ENCODE results near the gene CACNA1E. TPM values are rescaled to one million over a fixed set of nuclear protein-coding genes. Genes with fewer than 3 reads are reported as not detected.

Gene CACNA1E
- total and polyA plus RNA-seq, 2 of the 4 experiments (the other 2 are of a cell fraction): not detected

DNA sequence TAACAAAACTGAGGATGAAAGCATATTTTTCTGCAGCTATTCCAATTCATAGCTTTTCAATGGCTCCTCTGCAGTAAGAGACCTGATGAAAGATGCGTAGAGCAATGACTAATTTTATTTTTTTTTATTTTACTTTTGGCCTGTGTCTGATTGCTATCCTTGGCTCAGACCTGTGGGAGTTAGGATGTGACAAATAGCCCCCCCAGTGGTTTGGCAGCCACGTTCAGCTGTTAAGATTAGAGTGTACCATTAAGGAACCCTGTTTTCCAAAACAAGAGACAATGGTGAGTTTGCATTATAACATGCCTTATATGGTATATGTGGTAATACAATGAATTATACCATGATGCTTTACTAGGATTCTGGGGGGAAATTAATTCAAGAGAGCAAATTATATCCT lies 264.7 kb downstream of the CACNA1E start:
- DNase-seq (no peak), ATAC-seq (ENCODE audit: low read depth) (no peak)
- H4K8ac ChIP-seq (ENCODE audit: low read depth in 2 of 2, low read length in 2 of 2): no peak overlapping the region
- H4K20me1 ChIP-seq (ENCODE audit: insufficient read depth, low read length): no peaks in the 10 kb centered on the region
- no peak overlapping the region for H2BK20ac ChIP-seq (ENCODE audit: low read depth, low read length)
- H3K23ac ChIP-seq (ENCODE audit: low read depth, low read length): no peak overlapping the region
- no peak overlapping the region for H2BK120ac ChIP-seq (ENCODE audit: low read depth, low read length)
- in situ Hi-C loops (cut with MboI; ENCODE audit: low sequenced_read_pairs) (no loop called here), intact Hi-C loops (cut with micrococcal nuclease) (no loop called here), dilution Hi-C loops (cut with HindIII; ENCODE audit: low sequenced_read_pairs, unreplicated experiment) (no loop called here)
- no peak overlapping the region for H3K27ac ChIP-seq (ENCODE audit: insufficient read depth, low read length)
- H3K36me3 ChIP-seq (ENCODE audit: control insufficient read depth, insufficient read depth, low read length): no peaks in the 10 kb centered on the region
- no peak overlapping the region for H2AFZ ChIP-seq (replicated peaks; ENCODE audit: low read length, poor library complexity)
- H3K9ac ChIP-seq (ENCODE audit: low read depth, low read length): no peak overlapping the region
- H3K9me3 ChIP-seq (ENCODE audit: control insufficient read depth, insufficient read depth, low read length): peaks cover 15% of the 10 kb centered on the region
- H4K5ac ChIP-seq (ENCODE audit: low read depth, low read length): no peak overlapping the region
- H3K27me3 ChIP-seq (ENCODE audit: control insufficient read depth, insufficient read depth, low read length): no peaks in the 10 kb centered on the region
- no CpG with 5 or more reads among the region's 2 CpGs for WGBS, 2 experiments (ENCODE audit: extremely low coverage in 2 of 2, insufficient read length in 1 of 2)
- H4K91ac ChIP-seq (ENCODE audit: insufficient read depth, low read depth, low read length): no peak overlapping the region
- no peak overlapping the region for H2AK9ac ChIP-seq (replicated peaks; ENCODE audit: low read depth, low read length, poor library complexity)
- no peak overlapping the region for H2BK5ac ChIP-seq (ENCODE audit: low read depth, low read length, poor library complexity, severe bottlenecking)
- no peaks in the 10 kb centered on the region for H3K79me1 ChIP-seq (ENCODE audit: low read depth in 1 of 2, low read length in 2 of 2)
- no peak overlapping the region for H3K56ac ChIP-seq (ENCODE audit: extremely low read depth, insufficient read depth, low read length)
- no peak overlapping the region for H3K4me2 ChIP-seq (ENCODE audit: low read depth, low read length)
- H2BK15ac ChIP-seq (ENCODE audit: low read depth, low read length): no peak overlapping the region
- H3K4me3 ChIP-seq (ENCODE audit: insufficient read depth, low read depth, low read length): no peak overlapping the region
- H3K18ac ChIP-seq (ENCODE audit: low read depth, low read length): no peak overlapping the region
- TF ChIP-seq RCOR1 (IDR thresholded peaks at IDR 0.05; ENCODE audit: insufficient replicate concordance, low read length) (no peak), BHLHE40 (IDR thresholded peaks at IDR 0.05; ENCODE audit: low read depth, low read length) (no peak), RFX5 (IDR thresholded peaks at IDR 0.05; ENCODE audit: low read depth, low read length) (no peak), MXI1 (IDR thresholded peaks at IDR 0.05; ENCODE audit: borderline replicate concordance, low read depth, low read length) (no peak), RAD21 (IDR thresholded peaks at IDR 0.05; ENCODE audit: low read length) (no peak), POLR2A (IDR thresholded peaks at IDR 0.05; ENCODE audit: low read depth, low read length) (no peak), MAFK (IDR thresholded peaks at IDR 0.05; ENCODE audit: low read depth, low read length) (no peak), NFE2L2 (IDR thresholded peaks at IDR 0.05; ENCODE audit: low read depth, low read length) (no peak), SMC3 (IDR thresholded peaks at IDR 0.05; ENCODE audit: low read depth, low read length) (no peak)
- TF ChIP-seq, protein P1, sequence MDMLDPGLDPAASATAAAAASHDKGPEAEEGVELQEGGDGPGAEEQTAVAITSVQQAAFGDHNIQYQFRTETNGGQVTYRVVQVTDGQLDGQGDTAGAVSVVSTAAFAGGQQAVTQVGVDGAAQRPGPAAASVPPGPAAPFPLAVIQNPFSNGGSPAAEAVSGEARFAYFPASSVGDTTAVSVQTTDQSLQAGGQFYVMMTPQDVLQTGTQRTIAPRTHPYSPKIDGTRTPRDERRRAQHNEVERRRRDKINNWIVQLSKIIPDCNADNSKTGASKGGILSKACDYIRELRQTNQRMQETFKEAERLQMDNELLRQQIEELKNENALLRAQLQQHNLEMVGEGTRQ (IDR thresholded peaks at IDR 0.05; ENCODE audit: low read depth, low read length): no peak
- TF ChIP-seq, protein P2, sequence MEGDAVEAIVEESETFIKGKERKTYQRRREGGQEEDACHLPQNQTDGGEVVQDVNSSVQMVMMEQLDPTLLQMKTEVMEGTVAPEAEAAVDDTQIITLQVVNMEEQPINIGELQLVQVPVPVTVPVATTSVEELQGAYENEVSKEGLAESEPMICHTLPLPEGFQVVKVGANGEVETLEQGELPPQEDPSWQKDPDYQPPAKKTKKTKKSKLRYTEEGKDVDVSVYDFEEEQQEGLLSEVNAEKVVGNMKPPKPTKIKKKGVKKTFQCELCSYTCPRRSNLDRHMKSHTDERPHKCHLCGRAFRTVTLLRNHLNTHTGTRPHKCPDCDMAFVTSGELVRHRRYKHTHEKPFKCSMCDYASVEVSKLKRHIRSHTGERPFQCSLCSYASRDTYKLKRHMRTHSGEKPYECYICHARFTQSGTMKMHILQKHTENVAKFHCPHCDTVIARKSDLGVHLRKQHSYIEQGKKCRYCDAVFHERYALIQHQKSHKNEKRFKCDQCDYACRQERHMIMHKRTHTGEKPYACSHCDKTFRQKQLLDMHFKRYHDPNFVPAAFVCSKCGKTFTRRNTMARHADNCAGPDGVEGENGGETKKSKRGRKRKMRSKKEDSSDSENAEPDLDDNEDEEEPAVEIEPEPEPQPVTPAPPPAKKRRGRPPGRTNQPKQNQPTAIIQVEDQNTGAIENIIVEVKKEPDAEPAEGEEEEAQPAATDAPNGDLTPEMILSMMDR (conservative IDR thresholded peaks at IDR 0.05; ENCODE audit: low read depth, low read length): no peak
- H3K9me1 ChIP-seq (ENCODE audit: insufficient read depth, low read length): no peaks in the 10 kb centered on the region
- CTCF ChIA-PET: no interaction called here
- no peak overlapping the region for H2AK5ac ChIP-seq (ENCODE audit: low read depth, low read length)
- BruUV-seq (replicated peaks): no TSS peak
- POLR2A ChIA-PET (ENCODE audit: unreplicated experiment): no interaction called here
- H3K4me1 ChIP-seq (ENCODE audit: control insufficient read depth, insufficient read depth, low read length): no peaks in the 10 kb centered on the region
- no peak overlapping the region for H3K4ac ChIP-seq (ENCODE audit: low read depth, low read length)
- no peak overlapping the region for H3K14ac ChIP-seq (replicated peaks; ENCODE audit: low read depth, low read length)

Data from IMR-90 (cell line).